HepG2 (cell line): ENCODE data around the gene LRRC32. TPM values are rescaled to one million over a fixed set of nuclear protein-coding genes. Genes with fewer than 3 reads are reported as not detected.

Source experiments
- ATAC-seq: fragments of 200-7000 bp; cut with Tn5 transposase; 3 replicates; pipeline ENCODE4 v1.9.1; 2020; ENCODE audit warnings: mild to moderate bottlenecking, moderate library complexity
- BruUV-seq: library from RNA; stranded (reverse); fragments of 400-500 nt; replicated peaks from 2 replicates; lab custom pipeline; 2021; lab: Mats Ljungman, UMichigan
- CTCF ChIA-PET: fragments of 300-600 bp; formaldehyde crosslinking; extraction: SDS; loops from one replicate; lab custom pipeline; 2021; ENCODE audit warnings: low total read pairs, inconsistent platforms, low intra/inter-chr PET ratio; lab: Yijun Ruan, JAX
- POLR2A ChIA-PET: fragments of 350-600 bp; sonication (Branson Sonifier 250); formaldehyde crosslinking; loops from one replicate; lab custom pipeline; 2020; ENCODE audit warnings: antibody characterized with exemption, inconsistent platforms; lab: Yijun Ruan, JAX
- DNase-seq: peaks from one replicate; pipeline ENCODE4 v3.0.0-alpha.2; 2015; ENCODE audit warnings: low spot score
- FAIRE-seq: peaks from 3 replicates; lab custom pipeline; 2011; peaks lifted over from hg19 to GRCh38; lab: Jason Lieb, UNC
- H2AFZ ChIP-seq: one replicate; pipeline ENCODE4 v1.6.1; 2011; ENCODE audit warnings: low read length, inconsistent platforms
- H3K27ac ChIP-seq: fragments of 300-600 bp; 3 replicates; pipeline ENCODE4 v1.8.0; 2011; ENCODE audit warnings: mixed run types, mild to moderate bottlenecking, mixed read lengths, low read length, inconsistent platforms; ENCODE audit not compliant: insufficient read depth; ENCODE audit errors: extremely low read length
- H3K27me3 ChIP-seq, 2 experiments: fragments of 200-600 bp in 1 of 2; 2 replicates in 1 of 2; 3 replicates in 1 of 2; pipeline versions ENCODE4 v1.6.0 to v1.8.0; 2011; ENCODE audit warnings: low read length in 2 of 2, mild to moderate bottlenecking in 2 of 2, moderate library complexity in 2 of 2, inconsistent platforms in 1 of 2; ENCODE audit not compliant: insufficient read depth in 2 of 2, control insufficient read depth in 1 of 2
- H3K36me3 ChIP-seq, 2 experiments: fragments of 200-600 bp in 1 of 2; replicated peaks in 1 of 2; 2 replicates in 1 of 2; 3 replicates in 1 of 2; pipeline versions ENCODE4 v1.5.1 to v1.8.0; 2011; ENCODE audit warnings: low read length in 2 of 2, inconsistent platforms in 1 of 2; ENCODE audit not compliant: insufficient read depth in 2 of 2, control insufficient read depth in 1 of 2
- H3K4me1 ChIP-seq: 2 replicates; pipeline ENCODE4 v1.5.1; 2012; ENCODE audit warnings: low read length, inconsistent platforms; ENCODE audit not compliant: insufficient read depth
- H3K4me2 ChIP-seq: 2 replicates; pipeline ENCODE4 v1.6.0; 2011; ENCODE audit warnings: low read depth, low read length, inconsistent platforms
- H3K4me3 ChIP-seq, 3 experiments: fragments of 200-600 bp in 1 of 3; sonication (generic), shearing (Covaris generic) in 1 of 3; replicated peaks in 1 of 3; 2 replicates each; pipeline ENCODE4 v1.5.1; 2011 to 2016; ENCODE audit warnings: low read length in 3 of 3, inconsistent platforms in 2 of 3, low read depth in 2 of 3, mild to moderate bottlenecking in 2 of 3, control low read depth in 1 of 3, mixed read lengths in 1 of 3; ENCODE audit not compliant: insufficient read depth in 1 of 3
- H3K79me2 ChIP-seq: one replicate; pipeline ENCODE4 v1.6.1; 2011; ENCODE audit warnings: low read length, inconsistent platforms; ENCODE audit not compliant: insufficient read depth
- H3K9ac ChIP-seq: 2 replicates; pipeline ENCODE4 v1.6.0; 2011; ENCODE audit warnings: mild to moderate bottlenecking, low read depth, low read length, inconsistent platforms; ENCODE audit not compliant: insufficient read depth
- H3K9me3 ChIP-seq: 2 replicates; pipeline ENCODE4 v1.5.1; 2012; ENCODE audit warnings: mild to moderate bottlenecking, low read length
- H4K20me1 ChIP-seq: 2 replicates; pipeline ENCODE4 v1.6.0; 2011; ENCODE audit warnings: inconsistent platforms, mild to moderate bottlenecking, low read length, moderate library complexity; ENCODE audit not compliant: insufficient read depth
- CEBPG ChIP-seq: IDR thresholded peaks from 2 replicates; pipeline ENCODE4 v1.6.1; 2016
- CHCHD3 ChIP-seq: sonication (generic); formaldehyde crosslinking; IDR thresholded peaks from 2 replicates; pipeline ENCODE4 v1.8.0; 2022; ENCODE audit warnings: mild to moderate bottlenecking, missing genetic modification reagents, moderate library complexity
- JUNB ChIP-seq: sonication (generic); formaldehyde crosslinking; IDR thresholded peaks from 2 replicates; pipeline ENCODE4 v1.8.0; 2022; ENCODE audit warnings: missing genetic modification reagents, mild to moderate bottlenecking, borderline replicate concordance
- KDM5B ChIP-seq: sonication (generic); formaldehyde crosslinking; IDR thresholded peaks from 2 replicates; pipeline ENCODE4 v1.4.0; 2020; ENCODE audit warnings: missing genetic modification reagents, mild to moderate bottlenecking, borderline replicate concordance
- NRL ChIP-seq: sonication (generic); formaldehyde crosslinking; IDR thresholded peaks from 2 replicates; pipeline ENCODE4 v1.5.0; 2020; ENCODE audit warnings: missing genetic modification reagents, mild to moderate bottlenecking, moderate library complexity, borderline replicate concordance
- RNF2 ChIP-seq: fragments of 450-650 bp; conservative IDR thresholded peaks from 2 replicates; pipeline ENCODE4 v1.6.1; 2016; ENCODE audit warnings: low read depth
- TP53 ChIP-seq: sonication (generic); formaldehyde crosslinking; conservative IDR thresholded peaks from 2 replicates; pipeline ENCODE4 v1.4.0; 2020; ENCODE audit warnings: missing genetic modification reagents
- YY1 ChIP-seq: IDR thresholded peaks from 2 replicates; pipeline ENCODE4 v1.6.1; 2011; ENCODE audit warnings: low read length, low read depth, moderate library complexity, mild to moderate bottlenecking; ENCODE audit not compliant: insufficient read depth, insufficient replicate concordance
- ZNF17 ChIP-seq: sonication (generic); formaldehyde crosslinking; IDR thresholded peaks from 2 replicates; pipeline ENCODE4 v1.5.0; 2020; ENCODE audit warnings: mild to moderate bottlenecking, missing genetic modification reagents
- ZNF224 ChIP-seq: sonication (generic); formaldehyde crosslinking; IDR thresholded peaks from 2 replicates; pipeline ENCODE4 v1.5.0; 2020; ENCODE audit warnings: mild to moderate bottlenecking, missing genetic modification reagents
- ZNF230 ChIP-seq: sonication (generic); formaldehyde crosslinking; IDR thresholded peaks from 2 replicates; pipeline ENCODE4 v1.4.0; 2020; ENCODE audit warnings: mild to moderate bottlenecking, missing genetic modification reagents
- ZNF446 ChIP-seq: sonication (generic); formaldehyde crosslinking; IDR thresholded peaks from 2 replicates; pipeline ENCODE4 v1.5.0; 2020; ENCODE audit warnings: mild to moderate bottlenecking, missing genetic modification reagents
- ZNF572 ChIP-seq: sonication (generic); formaldehyde crosslinking; IDR thresholded peaks from 2 replicates; pipeline ENCODE4 v1.5.1; 2020; ENCODE audit warnings: mild to moderate bottlenecking, missing genetic modification reagents
- ZNF775 ChIP-seq: sonication (generic); formaldehyde crosslinking; IDR thresholded peaks from 2 replicates; pipeline ENCODE4 v1.4.0; 2020; ENCODE audit warnings: missing genetic modification reagents, mild to moderate bottlenecking, moderate library complexity, borderline replicate concordance
- WGBS: methylation state at CpG from one replicate; pipeline ENCODE4 v1.1.6; 2017; ENCODE audit warnings: low lambda C conversion rate; 5-methylcytosine and 5-hydroxymethylcytosine counted together
- in situ Hi-C: cut with HindIII; loops from 2 replicates; pipeline ENCODE4 v1.10.0; 2017; ENCODE audit warnings: low pct_unique_long_range_greater_than_20kb; ENCODE audit not compliant: extremely low pct_ligation_motif_present
- intact Hi-C: fragments of 100-400 bp; cut with micrococcal nuclease; formaldehyde crosslinking; loops from one replicate; pipeline ENCODE4 v1.10.0; 2022; ENCODE audit not compliant: unreplicated experiment
- polyA plus RNA-seq, 8 experiments: library from polyadenylated mRNA; depleted of rRNA in 3 of 8; stranded (reverse) in 7 of 8; unstranded in 1 of 8; fragments of >200 nt; fragmentation: Illumina TruSeq in 4 of 8; extraction: Trizol in 4 of 8; gene quantifications; 2 replicates each; pipeline versions ENCODE4 v1.2.1 to v1.2.3, GENCODE V29; 2011 to 2016; ENCODE audit warnings: low read depth in 4 of 8, missing spikeins in 1 of 8, mixed read lengths in 1 of 8; ENCODE audit not compliant: insufficient read depth in 1 of 8
- total RNA-seq, 5 experiments: library from RNA; depleted of rRNA; stranded (reverse); fragments of >200 nt; fragmentation: Illumina TruSeq; extraction: Trizol; gene quantifications; 2 replicates each; pipeline ENCODE4 v1.2.3, GENCODE V29; 2016; ENCODE audit warnings: low read depth in 1 of 5
- TF ChIP-seq, protein P1 (sequence below): fragments of 450-650 bp; IDR thresholded peaks from 2 replicates; pipeline ENCODE4 v1.6.1; 2016
- TF ChIP-seq, protein P2 (sequence below): sonication (generic); formaldehyde crosslinking; IDR thresholded peaks from 2 replicates; pipeline ENCODE4 v1.4.0; 2020; ENCODE audit warnings: missing genetic modification reagents, borderline replicate concordance
- TF ChIP-seq, protein P3 (sequence below): sonication (generic); formaldehyde crosslinking; IDR thresholded peaks from 2 replicates; pipeline ENCODE4 v1.4.0; 2020; ENCODE audit warnings: mild to moderate bottlenecking, missing genetic modification reagents, borderline replicate concordance

LRRC32 gene
- total and polyA plus RNA-seq, 2 of the 13 experiments (the other 11 are each of a cell fraction or from before 2014, with no cell fraction given): 0.07 TPM; not detected in 1

DNA sequence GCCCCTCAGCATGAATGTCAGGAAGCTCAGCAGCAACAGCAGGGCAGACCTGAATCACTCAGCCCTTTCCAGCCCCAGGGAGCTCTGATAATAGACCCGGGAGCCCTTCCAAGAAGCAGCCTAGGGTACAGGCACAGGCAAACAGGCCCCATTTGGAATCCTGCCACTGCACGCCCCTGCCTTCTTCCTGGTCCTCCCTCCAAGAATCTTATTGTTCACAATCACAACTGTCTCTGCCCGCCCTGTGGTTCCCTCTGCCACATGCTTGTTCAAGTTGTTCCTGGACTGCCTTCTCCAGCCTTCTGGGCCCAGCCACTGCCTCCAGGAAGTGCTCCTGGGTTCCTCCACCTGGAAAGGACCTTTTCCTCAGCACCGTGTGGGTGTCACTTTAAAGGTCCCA, 54.6 kb downstream of the LRRC32 start:
- 0% methylated on average over 2 of the region's 4 CpGs for WGBS
- DNase-seq: no peak
- no peak for FAIRE-seq
- no peaks in the 10 kb centered on the region for H3K36me3 ChIP-seq
- TF ChIP-seq, protein P1, sequence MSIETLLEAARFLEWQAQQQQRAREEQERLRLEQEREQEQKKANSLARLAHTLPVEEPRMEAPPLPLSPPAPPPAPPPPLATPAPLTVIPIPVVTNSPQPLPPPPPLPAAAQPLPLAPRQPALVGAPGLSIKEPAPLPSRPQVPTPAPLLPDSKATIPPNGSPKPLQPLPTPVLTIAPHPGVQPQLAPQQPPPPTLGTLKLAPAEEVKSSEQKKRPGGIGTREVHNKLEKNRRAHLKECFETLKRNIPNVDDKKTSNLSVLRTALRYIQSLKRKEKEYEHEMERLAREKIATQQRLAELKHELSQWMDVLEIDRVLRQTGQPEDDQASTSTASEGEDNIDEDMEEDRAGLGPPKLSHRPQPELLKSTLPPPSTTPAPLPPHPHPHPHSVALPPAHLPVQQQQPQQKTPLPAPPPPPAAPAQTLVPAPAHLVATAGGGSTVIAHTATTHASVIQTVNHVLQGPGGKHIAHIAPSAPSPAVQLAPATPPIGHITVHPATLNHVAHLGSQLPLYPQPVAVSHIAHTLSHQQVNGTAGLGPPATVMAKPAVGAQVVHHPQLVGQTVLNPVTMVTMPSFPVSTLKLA: no peak
- TF ChIP-seq JUNB (CRISPR knock-in tag): no peak
- no peak for TF ChIP-seq RNF2
- TF ChIP-seq ZNF224 (CRISPR knock-in tag): no peak
- TF ChIP-seq ZNF230 (CRISPR knock-in tag): no peak
- no peak for TF ChIP-seq ZNF17 (CRISPR knock-in tag)
- TF ChIP-seq TP53 (CRISPR knock-in tag): no peak
- TF ChIP-seq, protein P2, sequence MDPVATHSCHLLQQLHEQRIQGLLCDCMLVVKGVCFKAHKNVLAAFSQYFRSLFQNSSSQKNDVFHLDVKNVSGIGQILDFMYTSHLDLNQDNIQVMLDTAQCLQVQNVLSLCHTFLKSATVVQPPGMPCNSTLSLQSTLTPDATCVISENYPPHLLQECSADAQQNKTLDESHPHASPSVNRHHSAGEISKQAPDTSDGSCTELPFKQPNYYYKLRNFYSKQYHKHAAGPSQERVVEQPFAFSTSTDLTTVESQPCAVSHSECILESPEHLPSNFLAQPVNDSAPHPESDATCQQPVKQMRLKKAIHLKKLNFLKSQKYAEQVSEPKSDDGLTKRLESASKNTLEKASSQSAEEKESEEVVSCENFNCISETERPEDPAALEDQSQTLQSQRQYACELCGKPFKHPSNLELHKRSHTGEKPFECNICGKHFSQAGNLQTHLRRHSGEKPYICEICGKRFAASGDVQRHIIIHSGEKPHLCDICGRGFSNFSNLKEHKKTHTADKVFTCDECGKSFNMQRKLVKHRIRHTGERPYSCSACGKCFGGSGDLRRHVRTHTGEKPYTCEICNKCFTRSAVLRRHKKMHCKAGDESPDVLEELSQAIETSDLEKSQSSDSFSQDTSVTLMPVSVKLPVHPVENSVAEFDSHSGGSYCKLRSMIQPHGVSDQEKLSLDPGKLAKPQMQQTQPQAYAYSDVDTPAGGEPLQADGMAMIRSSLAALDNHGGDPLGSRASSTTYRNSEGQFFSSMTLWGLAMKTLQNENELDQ: no peak
- TF ChIP-seq ZNF775: no peak
- TF ChIP-seq NRL (CRISPR knock-in tag): no peak
- TF ChIP-seq ZNF572: no peak
- no peak for TF ChIP-seq CHCHD3 (CRISPR knock-in tag)
- no peak for TF ChIP-seq KDM5B (CRISPR knock-in tag)
- TF ChIP-seq ZNF446 (CRISPR knock-in tag): no peak
- TF ChIP-seq CEBPG (CRISPR knock-in tag): no peak
- TF ChIP-seq, protein P3, sequence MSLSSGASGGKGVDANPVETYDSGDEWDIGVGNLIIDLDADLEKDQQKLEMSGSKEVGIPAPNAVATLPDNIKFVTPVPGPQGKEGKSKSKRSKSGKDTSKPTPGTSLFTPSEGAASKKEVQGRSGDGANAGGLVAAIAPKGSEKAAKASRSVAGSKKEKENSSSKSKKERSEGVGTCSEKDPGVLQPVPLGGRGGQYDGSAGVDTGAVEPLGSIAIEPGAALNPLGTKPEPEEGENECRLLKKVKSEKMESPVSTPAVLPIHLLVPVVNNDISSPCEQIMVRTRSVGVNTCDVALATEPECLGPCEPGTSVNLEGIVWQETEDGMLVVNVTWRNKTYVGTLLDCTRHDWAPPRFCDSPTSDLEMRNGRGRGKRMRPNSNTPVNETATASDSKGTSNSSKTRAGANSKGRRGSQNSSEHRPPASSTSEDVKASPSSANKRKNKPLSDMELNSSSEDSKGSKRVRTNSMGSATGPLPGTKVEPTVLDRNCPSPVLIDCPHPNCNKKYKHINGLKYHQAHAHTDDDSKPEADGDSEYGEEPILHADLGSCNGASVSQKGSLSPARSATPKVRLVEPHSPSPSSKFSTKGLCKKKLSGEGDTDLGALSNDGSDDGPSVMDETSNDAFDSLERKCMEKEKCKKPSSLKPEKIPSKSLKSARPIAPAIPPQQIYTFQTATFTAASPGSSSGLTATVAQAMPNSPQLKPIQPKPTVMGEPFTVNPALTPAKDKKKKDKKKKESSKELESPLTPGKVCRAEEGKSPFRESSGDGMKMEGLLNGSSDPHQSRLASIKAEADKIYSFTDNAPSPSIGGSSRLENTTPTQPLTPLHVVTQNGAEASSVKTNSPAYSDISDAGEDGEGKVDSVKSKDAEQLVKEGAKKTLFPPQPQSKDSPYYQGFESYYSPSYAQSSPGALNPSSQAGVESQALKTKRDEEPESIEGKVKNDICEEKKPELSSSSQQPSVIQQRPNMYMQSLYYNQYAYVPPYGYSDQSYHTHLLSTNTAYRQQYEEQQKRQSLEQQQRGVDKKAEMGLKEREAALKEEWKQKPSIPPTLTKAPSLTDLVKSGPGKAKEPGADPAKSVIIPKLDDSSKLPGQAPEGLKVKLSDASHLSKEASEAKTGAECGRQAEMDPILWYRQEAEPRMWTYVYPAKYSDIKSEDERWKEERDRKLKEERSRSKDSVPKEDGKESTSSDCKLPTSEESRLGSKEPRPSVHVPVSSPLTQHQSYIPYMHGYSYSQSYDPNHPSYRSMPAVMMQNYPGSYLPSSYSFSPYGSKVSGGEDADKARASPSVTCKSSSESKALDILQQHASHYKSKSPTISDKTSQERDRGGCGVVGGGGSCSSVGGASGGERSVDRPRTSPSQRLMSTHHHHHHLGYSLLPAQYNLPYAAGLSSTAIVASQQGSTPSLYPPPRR (CRISPR knock-in tag): no peak
- no peak for TF ChIP-seq YY1
- H3K9ac ChIP-seq: no peak overlapping the region
- no peak overlapping the region for H2AFZ ChIP-seq
- no TSS peak for BruUV-seq
- no peaks in the 10 kb centered on the region for H3K79me2 ChIP-seq
- H3K27ac ChIP-seq: no peak overlapping the region
- peaks cover 0 to 14% of the 10 kb centered on the region in 2 experiments; a peak in 2 of 5 replicates for H3K27me3 ChIP-seq
- H3K4me1 ChIP-seq: no peaks in the 10 kb centered on the region
- in situ Hi-C loops (no loop called here), intact Hi-C loops (no loop called here)
- ChIA-PET CTCF (no interaction called here), POLR2A (no interaction called here)
- no peak overlapping the region for H3K4me2 ChIP-seq
- H4K20me1 ChIP-seq: no peaks in the 10 kb centered on the region
- no peak for ATAC-seq
- H3K9me3 ChIP-seq: no peaks in the 10 kb centered on the region
- H3K4me3 ChIP-seq: no peak overlapping the region
